Kidney (tissue), 14 donors: ENCODE measurements around the gene BABAM2. TPM values are rescaled to one million over a fixed set of nuclear protein-coding genes. Genes with fewer than 3 reads are reported as not detected.

Experiments used
- DNase-seq, 5 donors: peaks; one replicate each; pipeline ENCODE4 v3.0.0-alpha.2; 2013 to 2020
- FAIRE-seq: peaks from 2 replicates; lab custom pipeline; 2012; peaks lifted over from hg19 to GRCh38; lab: Jason Lieb, UNC
- H3K27ac ChIP-seq, 2 donors: one replicate each; pipeline ENCODE4 v1.7.0; 2013; ENCODE audit warnings: low read depth in 2 of 2, low read length in 2 of 2, inconsistent platforms in 1 of 2
- H3K27me3 ChIP-seq: one replicate; pipeline ENCODE4 v1.7.1; 2013; ENCODE audit warnings: low read length, inconsistent platforms; ENCODE audit not compliant: control insufficient read depth, insufficient read depth
- H3K36me3 ChIP-seq, 3 donors: one replicate each; pipeline versions ENCODE4 v1.7.0 to v1.7.1; 2013; ENCODE audit warnings: low read length in 3 of 3, control low read depth in 1 of 3, inconsistent platforms in 1 of 3; ENCODE audit not compliant: insufficient read depth in 3 of 3, control insufficient read depth in 2 of 3
- H3K4me1 ChIP-seq, 3 donors: one replicate each; pipeline versions ENCODE4 v1.7.0 to v1.7.1; 2013; ENCODE audit warnings: low read length in 3 of 3, inconsistent platforms in 1 of 3, low read depth in 1 of 3; ENCODE audit not compliant: control insufficient read depth in 2 of 3, insufficient read depth in 2 of 3
- H3K4me3 ChIP-seq, 3 donors: one replicate each; pipeline versions ENCODE4 v1.7.0 to v1.8.1; 2013; ENCODE audit warnings: low read length in 3 of 3, control low read depth in 1 of 3, inconsistent platforms in 1 of 3
- H3K9ac ChIP-seq, 3 donors: one replicate each; pipeline versions ENCODE4 v1.7.0 to v1.7.1; 2013; ENCODE audit warnings: low read length in 3 of 3, control low read depth in 1 of 3, inconsistent platforms in 1 of 3
- H3K9me3 ChIP-seq, 3 donors: one replicate each; pipeline versions ENCODE4 v1.7.0 to v1.7.1; 2013; ENCODE audit warnings: low read length in 3 of 3, control low read depth in 1 of 3, inconsistent platforms in 1 of 3; ENCODE audit not compliant: control insufficient read depth in 2 of 3, insufficient read depth in 1 of 3
- intact Hi-C: fragments of 100-400 bp; cut with DNase I; formaldehyde crosslinking; loops from one replicate; pipeline ENCODE4 v1.11.1; 2022
- polyA plus RNA-seq: library from polyadenylated mRNA; stranded (reverse); fragments of 350-450 nt; fragmentation: Illumina TruSeq; extraction: RNeasy Lipid Tissue Mini Kit (QIAGEN cat#74804); gene quantifications from one replicate; pipeline ENCODE4 v1.2.3, GENCODE V29; 2014; ENCODE audit warnings: low read depth, low replicate concordance; ENCODE audit not compliant: insufficient read depth
- total RNA-seq: library from RNA; stranded (reverse); fragmentation: NEBNext Ultra II Directional; extraction: Animal tissue kit (Norgen Biotek cat#: 25700); gene quantifications from one replicate; pipeline ENCODE4 v1.2.1, GENCODE V29; 2021
- TF ChIP-seq, protein P1 (sequence below): IDR thresholded peaks from 3 replicates; pipeline ENCODE4 v1.5.1; 2012; ENCODE audit warnings: mild to moderate bottlenecking, moderate library complexity, borderline replicate concordance; ENCODE audit not compliant: insufficient read depth; ENCODE audit errors: extremely low read depth
- donor health status: control.
- donor health status: control.
- donor health status: control.
- donor health status: control.
- donor health status: control.
- donor health status: DM: yes; HTN: yes; CAD: no.
- donor health status: Normal renal cell carcinoma (clear cell type).

The BABAM2 gene
- total and polyA plus RNA-seq, 2 donors from 2014 or later = 68.4 to 74.1 TPM

DNA sequence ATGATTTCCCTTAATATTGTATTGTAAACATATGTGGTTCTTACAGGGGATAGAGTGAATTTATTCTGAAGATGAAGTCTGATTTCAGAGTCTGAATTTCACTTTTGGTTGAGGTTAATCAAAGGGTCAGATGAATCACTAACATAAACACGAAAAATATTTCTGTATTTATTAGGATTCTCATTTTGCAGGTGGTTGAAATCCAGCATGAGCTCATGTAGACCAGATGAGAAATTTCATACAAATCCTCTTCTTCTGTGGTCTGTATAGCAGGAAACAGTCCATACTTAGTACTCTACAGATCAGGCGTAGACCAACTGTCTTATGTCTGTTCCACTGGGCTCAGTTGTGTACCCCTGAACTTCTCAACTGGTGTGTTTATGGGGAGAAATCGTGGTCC is 157.8 kb downstream of the BABAM2 start:
- Histone ChIP-seq H3K9ac (no peak overlapping the region), H3K9me3 (no peaks in the 10 kb centered on the region), H3K27me3 (no peaks in the 10 kb centered on the region), H3K4me3 (no peak overlapping the region), H3K4me1 (peaks cover 0 to 4% (median 2%) of the 10 kb centered on the region in 3 donors), H3K36me3 (no peaks in the 10 kb centered on the region), H3K27ac (no peak overlapping the region)
- intact Hi-C loops = no loop called here
- FAIRE-seq (no peak), DNase-seq (no peak)
- TF ChIP-seq, protein P1, sequence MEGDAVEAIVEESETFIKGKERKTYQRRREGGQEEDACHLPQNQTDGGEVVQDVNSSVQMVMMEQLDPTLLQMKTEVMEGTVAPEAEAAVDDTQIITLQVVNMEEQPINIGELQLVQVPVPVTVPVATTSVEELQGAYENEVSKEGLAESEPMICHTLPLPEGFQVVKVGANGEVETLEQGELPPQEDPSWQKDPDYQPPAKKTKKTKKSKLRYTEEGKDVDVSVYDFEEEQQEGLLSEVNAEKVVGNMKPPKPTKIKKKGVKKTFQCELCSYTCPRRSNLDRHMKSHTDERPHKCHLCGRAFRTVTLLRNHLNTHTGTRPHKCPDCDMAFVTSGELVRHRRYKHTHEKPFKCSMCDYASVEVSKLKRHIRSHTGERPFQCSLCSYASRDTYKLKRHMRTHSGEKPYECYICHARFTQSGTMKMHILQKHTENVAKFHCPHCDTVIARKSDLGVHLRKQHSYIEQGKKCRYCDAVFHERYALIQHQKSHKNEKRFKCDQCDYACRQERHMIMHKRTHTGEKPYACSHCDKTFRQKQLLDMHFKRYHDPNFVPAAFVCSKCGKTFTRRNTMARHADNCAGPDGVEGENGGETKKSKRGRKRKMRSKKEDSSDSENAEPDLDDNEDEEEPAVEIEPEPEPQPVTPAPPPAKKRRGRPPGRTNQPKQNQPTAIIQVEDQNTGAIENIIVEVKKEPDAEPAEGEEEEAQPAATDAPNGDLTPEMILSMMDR = no peak

DNA sequence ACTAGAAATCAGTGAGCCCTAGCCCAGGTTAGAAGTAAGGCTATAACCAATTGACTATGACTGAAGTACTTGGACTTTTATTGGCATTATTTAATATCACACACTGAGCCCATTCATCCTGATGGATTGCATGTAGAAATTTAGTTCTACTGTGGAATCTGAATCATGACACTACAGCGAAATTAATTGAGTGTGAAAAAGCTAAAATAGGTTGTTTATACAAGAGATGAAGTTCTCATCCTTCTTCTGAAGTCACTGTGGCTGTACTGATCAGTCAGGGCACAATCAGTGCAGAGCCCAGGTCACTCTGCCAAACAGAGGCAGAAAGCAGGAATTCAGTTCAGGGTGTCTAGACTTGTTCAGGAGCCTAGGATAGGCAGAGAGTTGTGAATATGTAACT is 158.9 kb downstream of the BABAM2 start:
- H3K4me3 ChIP-seq = no peak overlapping the region
- FAIRE-seq (no peak), DNase-seq (peak in 1 of 5 donors; percentile 19)
- H3K27me3 ChIP-seq = no peaks in the 10 kb centered on the region
- TF ChIP-seq, protein P1 = no peak
- no peaks in the 10 kb centered on the region for H3K36me3 ChIP-seq
- peaks cover 0 to 4% (median 2%) of the 10 kb centered on the region in 3 donors for H3K4me1 ChIP-seq
- no peaks in the 10 kb centered on the region for H3K9me3 ChIP-seq
- H3K9ac ChIP-seq = no peak overlapping the region
- H3K27ac ChIP-seq = no peak overlapping the region
- intact Hi-C loops = no loop called here

DNA sequence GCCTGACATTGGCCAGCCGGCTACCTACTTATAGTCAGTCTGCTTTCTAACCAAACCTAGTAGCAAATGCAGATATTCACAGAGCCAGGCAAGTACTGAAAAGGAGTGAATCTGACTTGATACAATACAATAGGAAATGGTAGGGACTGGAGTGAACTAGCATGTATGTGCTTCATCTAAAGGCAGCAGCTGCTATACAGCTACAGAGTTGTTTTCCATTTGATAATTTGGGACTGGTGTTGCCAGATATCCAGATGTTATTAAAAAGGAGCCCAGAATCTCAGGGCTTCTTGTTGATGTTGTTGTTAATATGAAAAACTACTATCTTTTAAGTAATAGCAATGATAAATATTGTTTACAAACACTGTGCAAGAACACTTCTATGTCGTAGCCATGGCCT is 159.4 kb downstream of the BABAM2 start:
- TF ChIP-seq, protein P1 = no peak
- Histone ChIP-seq H3K4me1 (peaks cover 0 to 4% (median 2%) of the 10 kb centered on the region in 3 donors), H3K9ac (no peak overlapping the region), H3K27me3 (no peaks in the 10 kb centered on the region), H3K9me3 (no peaks in the 10 kb centered on the region), H3K36me3 (no peaks in the 10 kb centered on the region), H3K4me3 (no peak overlapping the region), H3K27ac (no peak overlapping the region)
- no peak for DNase-seq
- intact Hi-C loops = no loop called here
- no peak for FAIRE-seq

DNA sequence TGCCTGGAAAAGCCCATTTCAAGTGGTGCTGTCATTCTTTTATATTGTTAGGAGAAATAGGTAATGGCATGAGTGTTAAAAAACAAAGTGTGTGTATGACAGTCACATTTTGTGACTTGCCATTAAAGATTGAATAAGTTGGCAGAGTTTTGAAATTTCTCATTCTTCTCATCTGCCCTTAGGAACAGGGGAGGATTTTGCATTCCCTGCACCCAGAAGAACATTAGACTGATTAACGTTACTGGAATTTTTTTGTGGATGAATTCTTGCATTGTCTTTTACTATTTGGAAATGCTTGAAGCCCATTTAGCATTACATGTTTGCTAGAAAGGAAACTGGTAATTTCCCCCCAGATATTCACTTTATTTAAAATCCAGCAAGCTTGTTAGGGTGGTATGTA is 162.2 kb downstream of the BABAM2 start:
- no peak for DNase-seq

More for the DNA sequence above, 162.2 kb downstream of the BABAM2 start:
- no peak for FAIRE-seq
- intact Hi-C loops = no loop called here
- Histone ChIP-seq H3K36me3 (no peaks in the 10 kb centered on the region), H3K9ac (no peak overlapping the region), H3K4me1 (peaks cover 0 to 4% (median 2%) of the 10 kb centered on the region in 3 donors), H3K9me3 (no peaks in the 10 kb centered on the region), H3K27ac (no peak overlapping the region), H3K27me3 (no peaks in the 10 kb centered on the region), H3K4me3 (no peak overlapping the region)
- TF ChIP-seq, protein P1 = no peak
